Prostate gland (tissue), 2 donors: ENCODE measurements around the gene SMIM24.

Experiments
- CTCF ChIP-seq, 4 experiments: fragments of 200-600 bp in 2 of 4; fragments of 450-650 bp in 2 of 4; sonication (generic) in 2 of 4; IDR thresholded peaks; 1 replicate in 3 of 4; 2 replicates in 1 of 4; pipeline ENCODE4 v1.5.1; 2016 to 2019; ENCODE audit warnings: antibody characterized with exemption in 4 of 4, mild to moderate bottlenecking in 2 of 4, moderate library complexity in 2 of 4
- POLR2AphosphoS5 ChIP-seq: sonication (generic); formaldehyde crosslinking; IDR thresholded peaks from one replicate; pipeline ENCODE4 v1.6.1; 2017; ENCODE audit warnings: antibody characterized with exemption

- no peak for TF ChIP-seq CTCF (IDR thresholded peaks at IDR 0.05)
- TF ChIP-seq POLR2AphosphoS5 = no peak
Observed at GRCh38 chr19:3462991-3463713, 17.2 kb downstream of the SMIM24 start.
